OCI-LY3 (cell line): ENCODE data around the gene ACACA.

ENCODE experiments used
- EZH2phosphoT487 ChIP-seq: fragments of 200-600 bp; shearing (Covaris generic); IDR thresholded peaks from 2 replicates; pipeline ENCODE4 v1.6.1; 2018; ENCODE audit warnings: antibody characterized with exemption, mixed run types, low read depth
- TF ChIP-seq, protein P1 (sequence below): fragments of 200-600, 300-600 bp; sonication (generic); IDR thresholded peaks from 2 replicates; pipeline ENCODE4 v1.5.1; 2014; ENCODE audit warnings: antibody characterized with exemption, low read length, low read depth

DNA sequence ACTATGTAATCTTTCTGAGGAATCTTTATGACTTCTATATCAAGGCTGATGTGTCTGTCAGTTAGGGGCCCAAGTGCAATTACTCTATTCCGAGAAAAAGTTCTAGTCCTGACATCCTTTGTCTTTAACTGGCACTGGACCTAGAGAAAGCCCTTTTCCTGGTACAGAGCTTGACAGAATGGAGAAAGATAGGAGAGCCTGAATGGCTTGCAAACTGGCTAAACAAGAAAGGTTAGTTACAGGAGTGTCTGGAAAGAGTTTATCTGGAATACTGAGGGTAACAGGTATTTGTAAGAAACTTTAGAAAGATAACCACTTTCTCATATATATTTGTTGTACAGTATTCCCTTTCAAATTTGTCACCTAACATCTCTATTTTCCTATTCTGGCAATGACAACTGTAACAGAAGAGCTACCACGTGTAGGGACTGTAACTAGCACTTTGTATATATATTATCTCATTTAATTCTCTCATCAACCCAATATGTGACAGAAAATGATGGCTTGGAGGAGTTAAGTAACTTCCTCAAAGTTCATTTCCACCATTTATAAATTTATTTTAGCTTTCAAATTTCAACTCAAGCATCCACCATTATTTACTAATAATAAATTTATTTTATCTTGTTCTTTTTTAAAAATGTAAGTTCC is 128.3 kb downstream of the ACACA start:
- TF ChIP-seq, protein P1, sequence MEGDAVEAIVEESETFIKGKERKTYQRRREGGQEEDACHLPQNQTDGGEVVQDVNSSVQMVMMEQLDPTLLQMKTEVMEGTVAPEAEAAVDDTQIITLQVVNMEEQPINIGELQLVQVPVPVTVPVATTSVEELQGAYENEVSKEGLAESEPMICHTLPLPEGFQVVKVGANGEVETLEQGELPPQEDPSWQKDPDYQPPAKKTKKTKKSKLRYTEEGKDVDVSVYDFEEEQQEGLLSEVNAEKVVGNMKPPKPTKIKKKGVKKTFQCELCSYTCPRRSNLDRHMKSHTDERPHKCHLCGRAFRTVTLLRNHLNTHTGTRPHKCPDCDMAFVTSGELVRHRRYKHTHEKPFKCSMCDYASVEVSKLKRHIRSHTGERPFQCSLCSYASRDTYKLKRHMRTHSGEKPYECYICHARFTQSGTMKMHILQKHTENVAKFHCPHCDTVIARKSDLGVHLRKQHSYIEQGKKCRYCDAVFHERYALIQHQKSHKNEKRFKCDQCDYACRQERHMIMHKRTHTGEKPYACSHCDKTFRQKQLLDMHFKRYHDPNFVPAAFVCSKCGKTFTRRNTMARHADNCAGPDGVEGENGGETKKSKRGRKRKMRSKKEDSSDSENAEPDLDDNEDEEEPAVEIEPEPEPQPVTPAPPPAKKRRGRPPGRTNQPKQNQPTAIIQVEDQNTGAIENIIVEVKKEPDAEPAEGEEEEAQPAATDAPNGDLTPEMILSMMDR, result no peak
- no peak for TF ChIP-seq EZH2phosphoT487
